Measurements from ENCODE around the gene FAF1. TPM values are rescaled to one million over a fixed set of nuclear protein-coding genes. Genes with fewer than 3 reads are reported as not detected.

FAF1 gene
- total RNA-seq, 1 experiment from 2014 or later: 73.2 TPM

DNA sequence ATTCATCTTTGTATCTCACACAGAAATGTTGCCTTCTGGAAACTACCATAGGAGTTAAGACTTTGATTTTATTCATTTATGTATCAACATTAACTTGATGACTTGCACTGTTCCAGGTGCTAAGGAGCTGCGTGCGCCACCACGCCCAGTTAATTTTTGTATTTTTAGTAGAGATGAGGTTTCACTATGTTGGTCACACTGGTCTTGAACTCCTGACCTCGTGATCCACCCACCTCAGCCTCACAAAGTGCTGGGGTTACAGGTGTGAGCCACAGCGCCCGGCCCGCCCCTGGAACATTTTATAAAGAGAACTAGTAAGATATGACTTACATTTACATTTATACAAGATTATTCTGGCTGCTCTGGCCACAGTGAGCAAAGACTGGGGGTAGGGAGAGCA lies 252.2 kb downstream of the FAF1 start:
- no peaks in the 10 kb centered on the region for H3K9me2 ChIP-seq (ENCODE audit: insufficient read depth)
- no peak for ATAC-seq
- no TSS peak for BruUV-seq (replicated peaks)

DNA sequence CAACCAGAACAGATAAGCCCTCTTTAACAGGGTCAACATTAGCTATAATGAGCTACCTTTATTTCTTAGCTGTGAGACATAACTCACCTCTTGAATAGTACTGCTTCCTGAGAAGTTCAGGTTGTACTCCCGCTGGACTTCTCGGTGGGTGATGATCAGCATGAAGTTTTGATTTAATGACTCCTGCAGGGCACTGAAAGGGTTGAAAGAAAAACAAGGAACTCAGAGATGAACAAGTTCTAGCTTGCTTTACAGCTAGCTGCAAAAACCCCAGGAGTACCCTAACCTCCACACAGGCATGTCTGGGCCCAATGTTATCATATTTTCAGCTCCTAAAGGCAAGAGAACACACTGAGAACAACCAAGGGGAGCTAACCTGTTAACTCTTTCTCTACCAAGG lies 254.4 kb downstream of the FAF1 start:
- POLR2A ChIA-PET: interaction anchor here (0.6 kb wide), 1 partner anchor 18 kb away, joined by 3 read pairs; no protein-coding TSS in a partner anchor
- Histone ChIP-seq H3K36me3 (ENCODE audit: control insufficient read depth in 1 of 2, insufficient read depth in 2 of 2, low read length in 2 of 2) (no peaks in the 10 kb centered on the region), H3K27me3 (ENCODE audit: insufficient read depth, low read length) (no peaks in the 10 kb centered on the region), H3K79me2 (ENCODE audit: insufficient read depth, low read length) (no peaks in the 10 kb centered on the region), H3K9me2 (ENCODE audit: insufficient read depth) (no peaks in the 10 kb centered on the region), H4K20me1 (ENCODE audit: insufficient read depth) (0 out of 2 replicates have a peak, but pooled peaks cover 5% of the 10 kb centered on the region), H3K4me2 (ENCODE audit: low read length) (no peak overlapping the region), H2AFZ (ENCODE audit: low read depth, low read length, poor library complexity, severe bottlenecking) (no peak overlapping the region), H3K4me3 (replicated peaks in 1 of 2; ENCODE audit: low read depth in 1 of 2, low read length in 2 of 2) (no peak overlapping the region), H3K27ac (ENCODE audit: low read depth, low read length) (no peak overlapping the region), H3K4me1 (ENCODE audit: control insufficient read depth in 1 of 2, insufficient read depth in 2 of 2, low read length in 2 of 2) (no peaks in the 10 kb centered on the region), H3K9me3 (ENCODE audit: control insufficient read depth in 1 of 2, insufficient read depth in 1 of 2, low read depth in 1 of 2, low read length in 2 of 2) (no peaks in the 10 kb centered on the region), H3K9ac (ENCODE audit: low read length) (no peak overlapping the region)
- RAD21 ChIA-PET (ENCODE audit: low non-redundant PET in 1 of 2, low total read pairs in 2 of 2, uncharacterized antibody in 2 of 2, unreplicated experiment in 2 of 2): interaction anchor here in 1 of 2 experiments (1.3 kb wide), 1 partner anchor 85 kb away, joined by 4 read pairs; no protein-coding TSS in a partner anchor
- no peak for ATAC-seq
- intact Hi-C loops (cut with micrococcal nuclease): loop anchor here (2.0 kb wide), 1 partner anchor 85 kb away; no protein-coding TSS in a partner anchor
- DNase-seq (ENCODE audit: low read depth, low spot score): no peak
- no TSS peak for BruUV-seq (replicated peaks)
- CTCF ChIA-PET: interaction anchor here (0.8 to 3.0 kb wide), 6 partner anchors 10 to 483 kb away, joined by 3 to 31 read pairs (median 4); no protein-coding TSS in a partner anchor
- TF ChIP-seq, protein P1, sequence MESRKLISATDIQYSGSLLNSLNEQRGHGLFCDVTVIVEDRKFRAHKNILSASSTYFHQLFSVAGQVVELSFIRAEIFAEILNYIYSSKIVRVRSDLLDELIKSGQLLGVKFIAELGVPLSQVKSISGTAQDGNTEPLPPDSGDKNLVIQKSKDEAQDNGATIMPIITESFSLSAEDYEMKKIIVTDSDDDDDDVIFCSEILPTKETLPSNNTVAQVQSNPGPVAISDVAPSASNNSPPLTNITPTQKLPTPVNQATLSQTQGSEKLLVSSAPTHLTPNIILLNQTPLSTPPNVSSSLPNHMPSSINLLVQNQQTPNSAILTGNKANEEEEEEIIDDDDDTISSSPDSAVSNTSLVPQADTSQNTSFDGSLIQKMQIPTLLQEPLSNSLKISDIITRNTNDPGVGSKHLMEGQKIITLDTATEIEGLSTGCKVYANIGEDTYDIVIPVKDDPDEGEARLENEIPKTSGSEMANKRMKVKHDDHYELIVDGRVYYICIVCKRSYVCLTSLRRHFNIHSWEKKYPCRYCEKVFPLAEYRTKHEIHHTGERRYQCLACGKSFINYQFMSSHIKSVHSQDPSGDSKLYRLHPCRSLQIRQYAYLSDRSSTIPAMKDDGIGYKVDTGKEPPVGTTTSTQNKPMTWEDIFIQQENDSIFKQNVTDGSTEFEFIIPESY (IDR thresholded peaks at IDR 0.05; ENCODE audit: extremely low read depth, insufficient replicate concordance, low read length): no peak
- TF ChIP-seq POLR2A (IDR thresholded peaks at IDR 0.05; ENCODE audit: borderline replicate concordance, extremely low read depth, insufficient read depth, insufficient read length) (no peak), MAX (IDR thresholded peaks at IDR 0.05) (no peak), ZFX (IDR thresholded peaks at IDR 0.05) (no peak), ELF1 (IDR thresholded peaks at IDR 0.05; ENCODE audit: borderline replicate concordance, low read depth) (no peak), CEBPB (IDR thresholded peaks at IDR 0.05; ENCODE audit: low read depth) (no peak), FOSL1 (IDR thresholded peaks at IDR 0.05; ENCODE audit: low read depth) (no peak), YY1 (IDR thresholded peaks at IDR 0.05; ENCODE audit: extremely low read depth, insufficient replicate concordance, low read depth, low read length) (no peak), SP1 (IDR thresholded peaks at IDR 0.05; ENCODE audit: low read depth) (no peak), RAD21 (IDR thresholded peaks at IDR 0.05; ENCODE audit: low read depth) (no peak), TCF7L2 (IDR thresholded peaks at IDR 0.05; ENCODE audit: borderline replicate concordance, extremely low read depth, insufficient read depth, insufficient read length) (no peak), REST (IDR thresholded peaks at IDR 0.05; ENCODE audit: low read depth) (no peak)

More for the DNA sequence above, 252.2 kb downstream of the FAF1 start:
- no peaks in the 10 kb centered on the region for H3K9me3 ChIP-seq (ENCODE audit: control insufficient read depth in 1 of 2, insufficient read depth in 1 of 2, low read depth in 1 of 2, low read length in 2 of 2)
- H2AFZ ChIP-seq (ENCODE audit: low read depth, low read length, poor library complexity, severe bottlenecking): no peak overlapping the region
- ChIA-PET POLR2A (no interaction called here), CTCF (no interaction called here), RAD21 (ENCODE audit: low non-redundant PET in 1 of 2, low total read pairs in 2 of 2, uncharacterized antibody in 2 of 2, unreplicated experiment in 2 of 2) (interaction anchor here in 1 of 2 experiments (0.7 kb wide), 1 partner anchor 43 kb away, joined by 3 read pairs; no protein-coding TSS in a partner anchor)
- H3K4me2 ChIP-seq (ENCODE audit: low read length): no peak overlapping the region
- H3K9ac ChIP-seq (ENCODE audit: low read length): no peak overlapping the region
- H3K36me3 ChIP-seq (ENCODE audit: control insufficient read depth in 1 of 2, insufficient read depth in 2 of 2, low read length in 2 of 2): no peaks in the 10 kb centered on the region
- H3K79me2 ChIP-seq (ENCODE audit: insufficient read depth, low read length): no peaks in the 10 kb centered on the region
- no peak overlapping the region for H3K27ac ChIP-seq (ENCODE audit: low read depth, low read length)
- H4K20me1 ChIP-seq (ENCODE audit: insufficient read depth): 0 out of 2 replicates have a peak, but pooled peaks cover 5% of the 10 kb centered on the region
- H3K4me3 ChIP-seq (replicated peaks in 1 of 2; ENCODE audit: low read depth in 1 of 2, low read length in 2 of 2): no peak overlapping the region
- no peaks in the 10 kb centered on the region for H3K27me3 ChIP-seq (ENCODE audit: insufficient read depth, low read length)
- TF ChIP-seq CEBPB (IDR thresholded peaks at IDR 0.05; ENCODE audit: low read depth) (no peak), YY1 (IDR thresholded peaks at IDR 0.05; ENCODE audit: extremely low read depth, insufficient replicate concordance, low read depth, low read length) (no peak), SIN3A (IDR thresholded peaks at IDR 0.05; ENCODE audit: low read depth) (no peak)
- TF ChIP-seq, protein P2, sequence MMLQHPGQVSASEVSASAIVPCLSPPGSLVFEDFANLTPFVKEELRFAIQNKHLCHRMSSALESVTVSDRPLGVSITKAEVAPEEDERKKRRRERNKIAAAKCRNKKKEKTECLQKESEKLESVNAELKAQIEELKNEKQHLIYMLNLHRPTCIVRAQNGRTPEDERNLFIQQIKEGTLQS (IDR thresholded peaks at IDR 0.05): no peak
- no peaks in the 10 kb centered on the region for H3K4me1 ChIP-seq (ENCODE audit: control insufficient read depth in 1 of 2, insufficient read depth in 2 of 2, low read length in 2 of 2)
- DNase-seq (ENCODE audit: low read depth, low spot score): no peak
- intact Hi-C loops (cut with micrococcal nuclease): no loop called here
